CD4-positive, alpha-beta T cell (primary cell): ENCODE measurements around the gene CCDC85A. TPM values are rescaled to one million over a fixed set of nuclear protein-coding genes. Genes with fewer than 3 reads are reported as not detected.

Experiments used
- ATAC-seq: fragments of 200-7000 bp; cut with Tn5 transposase; one replicate; pipeline ENCODE4 v1.10.0; 2022; ENCODE audit warnings: mild to moderate bottlenecking; ENCODE audit not compliant: poor library complexity
- CTCF ChIA-PET: fragments of 350-600 bp; sonication (Branson Sonifier 250); formaldehyde crosslinking; loops from one replicate; lab custom pipeline; 2021; ENCODE audit warnings: antibody characterized with exemption, inconsistent platforms; lab: Charles Lee
- POLR2A ChIA-PET: fragments of 350-600 bp; sonication (Branson Sonifier 250); formaldehyde crosslinking; loops from one replicate; lab custom pipeline; 2021; ENCODE audit warnings: antibody characterized with exemption, inconsistent platforms; lab: Charles Lee
- DNase-seq, 14 experiments: peaks; one replicate each; pipeline ENCODE4 v3.0.0-alpha.2; 2013 to 2020; ENCODE audit warnings: mixed read lengths in 2 of 14
- H3K27ac ChIP-seq, 2 donors: one replicate each; pipeline versions ENCODE4 v1.5.1 to v1.7.0; 2013; ENCODE audit warnings: low read length in 2 of 2, low read depth in 1 of 2, mild to moderate bottlenecking in 1 of 2
- H3K27me3 ChIP-seq, 2 experiments: 1 replicate in 1 of 2; 2 replicates in 1 of 2; pipeline versions ENCODE4 v1.6.1 to v1.7.0; 2013; ENCODE audit warnings: low read length in 2 of 2, control low read depth in 1 of 2, mild to moderate bottlenecking in 1 of 2, moderate library complexity in 1 of 2; ENCODE audit not compliant: insufficient read depth in 2 of 2, control insufficient read depth in 1 of 2
- H3K36me3 ChIP-seq: one replicate; pipeline ENCODE4 v1.6.1; 2013; ENCODE audit warnings: low read length, control low read depth; ENCODE audit not compliant: insufficient read depth
- H3K4me1 ChIP-seq: one replicate; pipeline ENCODE4 v1.6.1; 2013; ENCODE audit warnings: low read length, control low read depth; ENCODE audit not compliant: insufficient read depth
- H3K4me3 ChIP-seq: one replicate; pipeline ENCODE4 v1.5.1; 2013; ENCODE audit warnings: mild to moderate bottlenecking, low read length, moderate library complexity
- H3K9me3 ChIP-seq, 2 experiments: 1 replicate in 1 of 2; 2 replicates in 1 of 2; pipeline versions ENCODE4 v1.6.1 to v1.7.0; 2013; ENCODE audit warnings: low read length in 2 of 2, mild to moderate bottlenecking in 2 of 2, control low read depth in 1 of 2, moderate library complexity in 1 of 2; ENCODE audit not compliant: control insufficient read depth in 1 of 2, insufficient read depth in 1 of 2
- H3K27ac Mint-ChIP-seq: one replicate; pipeline ENCODE4 v1.8.0; 2020; ENCODE audit warnings: mixed read lengths
- H3K27me3 Mint-ChIP-seq: one replicate; pipeline ENCODE4 v1.8.0; 2021; ENCODE audit warnings: mixed read lengths
- H3K36me3 Mint-ChIP-seq: one replicate; pipeline ENCODE4 v1.8.0; 2021; ENCODE audit warnings: low read depth, mixed read lengths
- H3K4me1 Mint-ChIP-seq: one replicate; pipeline ENCODE4 v1.8.0; 2021; ENCODE audit warnings: low read depth, mixed read lengths
- H3K4me3 Mint-ChIP-seq: one replicate; pipeline ENCODE4 v1.8.0; 2020; ENCODE audit warnings: mild to moderate bottlenecking, mixed read lengths
- H3K9me3 Mint-ChIP-seq: one replicate; pipeline ENCODE4 v1.8.0; 2020; ENCODE audit warnings: mixed read lengths
- CTCF ChIP-seq: fragments of 200-600 bp; IDR thresholded peaks from one replicate; pipeline ENCODE4 v1.8.0; 2022; ENCODE audit warnings: antibody characterized with exemption, mild to moderate bottlenecking
- intact Hi-C, 2 experiments: fragments of 100-400 bp; cut with DNase I in 1 of 2; cut with micrococcal nuclease in 1 of 2; formaldehyde crosslinking; loops; one replicate each; pipeline versions ENCODE4 v1.15.1 to v1.9.0; 2023 to 2025; cut with DNase I, micrococcal nuclease
- total RNA-seq, 174 experiments: library from RNA in 2 of 174; stranded (reverse) in 2 of 174; gene quantifications; one replicate each; pipeline ENCODE4 v1.2.3 and lab custom pipeline; 2021 to 2026

The CCDC85A gene
- total RNA-seq, 2 experiments from 2014 or later: not detected

GRCh38 chr2:56338232-56338631 is 154.4 kb downstream of the CCDC85A start:
- TF ChIP-seq CTCF: no peak
- H3K27ac ChIP-seq: no peak overlapping the region
- no peaks in the 10 kb centered on the region for H3K36me3 Mint-ChIP-seq
- no peaks in the 10 kb centered on the region for H3K27me3 ChIP-seq
- no peaks in the 10 kb centered on the region for H3K4me1 ChIP-seq
- no peak overlapping the region for H3K4me3 Mint-ChIP-seq
- no peaks in the 10 kb centered on the region for H3K4me1 Mint-ChIP-seq
- DNase-seq (no peak), ATAC-seq (no peak)
- ChIA-PET POLR2A (no interaction called here), CTCF (no interaction called here)
- H3K9me3 Mint-ChIP-seq: no peaks in the 10 kb centered on the region
- no peaks in the 10 kb centered on the region for H3K9me3 ChIP-seq
- no peaks in the 10 kb centered on the region for H3K36me3 ChIP-seq
- H3K27me3 Mint-ChIP-seq: no peaks in the 10 kb centered on the region
- no peak overlapping the region for H3K4me3 ChIP-seq
- intact Hi-C loops: no loop called here
- H3K27ac Mint-ChIP-seq: no peak overlapping the region

GRCh38 chr2:56344771-56345170 is 161.0 kb downstream of the CCDC85A start:
- intact Hi-C loops: no loop called here
- H3K36me3 Mint-ChIP-seq: no peaks in the 10 kb centered on the region
- Histone ChIP-seq H3K4me1 (no peaks in the 10 kb centered on the region), H3K27me3 (no peaks in the 10 kb centered on the region), H3K4me3 (no peak overlapping the region), H3K36me3 (no peaks in the 10 kb centered on the region), H3K9me3 (no peaks in the 10 kb centered on the region), H3K27ac (no peak overlapping the region)
- no peak for ATAC-seq
- ChIA-PET CTCF (no interaction called here), POLR2A (no interaction called here)
- no peaks in the 10 kb centered on the region for H3K27me3 Mint-ChIP-seq
- H3K4me3 Mint-ChIP-seq: no peak overlapping the region
- no peak for TF ChIP-seq CTCF
- H3K27ac Mint-ChIP-seq: no peak overlapping the region
- H3K9me3 Mint-ChIP-seq: no peaks in the 10 kb centered on the region
- DNase-seq: no peak
- no peaks in the 10 kb centered on the region for H3K4me1 Mint-ChIP-seq

GRCh38 chr2:56347881-56348280 is 164.1 kb downstream of the CCDC85A start:
- CTCF ChIA-PET: no interaction called here

More at GRCh38 chr2:56347881-56348280, 164.1 kb downstream of the CCDC85A start:
- no peak for TF ChIP-seq CTCF
- Mint-ChIP-seq H3K4me3 (no peak overlapping the region), H3K27me3 (no peaks in the 10 kb centered on the region), H3K36me3 (no peaks in the 10 kb centered on the region), H3K9me3 (no peaks in the 10 kb centered on the region), H3K27ac (no peak overlapping the region), H3K4me1 (no peaks in the 10 kb centered on the region)
- ATAC-seq: no peak
- DNase-seq: no peak
- Histone ChIP-seq H3K27me3 (no peaks in the 10 kb centered on the region), H3K9me3 (no peaks in the 10 kb centered on the region), H3K4me3 (no peak overlapping the region), H3K36me3 (no peaks in the 10 kb centered on the region), H3K4me1 (no peaks in the 10 kb centered on the region), H3K27ac (no peak overlapping the region)
- POLR2A ChIA-PET: no interaction called here
- intact Hi-C loops: no loop called here
